LNCaP clone FGC (cell line): ENCODE results near the gene BLMH.
"Not testable (repeated sequence)": the region's sequence is repeated elsewhere in the genome, so short reads cannot be mapped to it uniquely, and the experiment has no call there.

Experiments
- DNase-seq: peaks from one replicate; pipeline ENCODE4 v3.0.0-alpha.2; 2011; ENCODE audit warnings: low read depth
- H3K4me3 ChIP-seq: 2 replicates; pipeline ENCODE4 v1.5.1; 2011; ENCODE audit warnings: mild to moderate bottlenecking, low read depth, low read length, control low read depth
- TF ChIP-seq, protein P1 (sequence below): IDR thresholded peaks from 2 replicates; pipeline ENCODE4 v1.5.1; 2012; ENCODE audit warnings: mild to moderate bottlenecking; ENCODE audit not compliant: control insufficient read depth, insufficient read depth; ENCODE audit errors: extremely low read depth

BLMH gene

GRCh38 chr17:30234296-30234695 is 57.4 kb downstream of the BLMH start:
- TF ChIP-seq, protein P1, sequence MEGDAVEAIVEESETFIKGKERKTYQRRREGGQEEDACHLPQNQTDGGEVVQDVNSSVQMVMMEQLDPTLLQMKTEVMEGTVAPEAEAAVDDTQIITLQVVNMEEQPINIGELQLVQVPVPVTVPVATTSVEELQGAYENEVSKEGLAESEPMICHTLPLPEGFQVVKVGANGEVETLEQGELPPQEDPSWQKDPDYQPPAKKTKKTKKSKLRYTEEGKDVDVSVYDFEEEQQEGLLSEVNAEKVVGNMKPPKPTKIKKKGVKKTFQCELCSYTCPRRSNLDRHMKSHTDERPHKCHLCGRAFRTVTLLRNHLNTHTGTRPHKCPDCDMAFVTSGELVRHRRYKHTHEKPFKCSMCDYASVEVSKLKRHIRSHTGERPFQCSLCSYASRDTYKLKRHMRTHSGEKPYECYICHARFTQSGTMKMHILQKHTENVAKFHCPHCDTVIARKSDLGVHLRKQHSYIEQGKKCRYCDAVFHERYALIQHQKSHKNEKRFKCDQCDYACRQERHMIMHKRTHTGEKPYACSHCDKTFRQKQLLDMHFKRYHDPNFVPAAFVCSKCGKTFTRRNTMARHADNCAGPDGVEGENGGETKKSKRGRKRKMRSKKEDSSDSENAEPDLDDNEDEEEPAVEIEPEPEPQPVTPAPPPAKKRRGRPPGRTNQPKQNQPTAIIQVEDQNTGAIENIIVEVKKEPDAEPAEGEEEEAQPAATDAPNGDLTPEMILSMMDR: no peak
- no peak overlapping the region for H3K4me3 ChIP-seq
- no peak for DNase-seq

DNA sequence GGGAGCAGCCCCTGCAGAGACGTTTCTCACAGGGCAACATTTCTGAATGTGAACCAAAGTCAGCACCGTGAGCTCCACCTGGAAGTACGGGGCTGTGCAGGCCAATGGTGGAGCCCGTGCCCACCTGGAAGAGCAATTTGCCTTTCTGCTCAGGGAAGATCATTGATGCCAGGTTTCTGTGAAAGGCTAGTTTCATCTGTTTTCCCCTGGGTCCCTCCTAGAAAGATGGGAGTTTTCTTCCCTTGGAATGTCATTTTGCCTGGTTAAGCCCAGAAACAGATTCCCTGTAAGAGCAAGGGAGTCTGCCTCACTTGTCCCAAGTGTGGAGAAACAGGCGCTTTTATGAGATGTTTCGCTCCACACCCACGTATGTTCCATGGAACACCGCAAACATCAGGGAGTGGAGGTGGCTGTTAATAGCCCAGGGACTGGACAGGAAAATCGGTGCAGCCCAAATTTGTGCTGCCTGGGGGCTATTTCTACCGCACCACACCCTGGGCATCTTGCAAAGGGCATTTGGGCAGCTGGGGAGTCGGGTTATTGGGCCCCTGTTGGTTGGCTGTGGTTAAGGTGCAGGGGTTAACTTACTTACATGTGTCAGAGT is 58.8 kb downstream of the BLMH start:
- no peak overlapping the region for H3K4me3 ChIP-seq
- DNase-seq: no peak
- TF ChIP-seq, protein P1: no peak

GRCh38 chr17:30232015-30232823 is 59.5 kb downstream of the BLMH start:
- DNase-seq: no peak
- TF ChIP-seq, protein P1: no peak

GRCh38 chr17:30230596-30231125 is 61.1 kb downstream of the BLMH start:
- DNase-seq: no peak
- TF ChIP-seq, protein P1: no peak
- no peak overlapping the region for H3K4me3 ChIP-seq

More at GRCh38 chr17:30232015-30232823, 59.5 kb downstream of the BLMH start:
- H3K4me3 ChIP-seq: no peak overlapping the region

DNA sequence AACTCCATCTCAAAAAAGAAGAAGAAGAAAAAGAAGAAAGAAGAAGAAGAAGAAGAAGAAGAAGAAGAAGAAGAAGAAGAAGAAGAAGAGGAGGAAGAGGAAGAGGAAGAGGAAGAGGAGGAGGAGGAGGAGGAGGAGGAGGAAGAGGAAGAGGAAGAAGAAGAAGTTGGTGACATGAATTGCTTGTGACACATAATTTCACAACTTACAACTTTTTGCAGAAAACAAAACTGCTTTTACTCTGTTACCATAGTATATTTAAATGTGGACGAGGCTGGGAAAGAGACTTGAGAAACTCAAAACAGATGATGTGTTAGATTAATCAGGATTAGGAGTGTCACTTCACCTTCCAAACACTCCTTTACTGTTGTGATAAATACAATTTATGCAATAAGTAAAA is 61.7 kb downstream of the BLMH start:
- not testable (repeated sequence) for DNase-seq, H3K4me3 ChIP-seq

GRCh38 chr17:30229012-30229411 is 62.7 kb downstream of the BLMH start:
- no peak for DNase-seq
- H3K4me3 ChIP-seq: no peak overlapping the region
- TF ChIP-seq, protein P1: no peak

DNA sequence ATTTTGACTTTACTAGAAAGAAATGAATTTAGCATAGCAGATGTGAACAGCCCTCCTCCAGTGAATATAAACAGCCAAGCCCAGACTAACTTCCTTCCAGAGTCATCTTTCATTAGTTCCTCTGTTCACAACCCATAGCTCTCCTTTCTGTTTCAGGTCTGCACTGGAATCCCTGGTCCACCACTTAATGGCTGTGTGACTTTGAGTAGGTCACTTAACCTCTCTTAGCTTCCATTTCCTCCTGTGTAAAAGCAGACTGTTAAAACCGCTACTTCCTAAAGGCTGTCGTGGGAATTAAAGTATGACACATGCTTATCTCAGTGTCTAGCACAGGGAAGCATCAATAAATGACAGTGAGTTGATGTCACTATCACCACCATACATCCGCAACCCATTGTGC is 63.7 kb downstream of the BLMH start:
- no peak overlapping the region for H3K4me3 ChIP-seq
- TF ChIP-seq, protein P1: no peak
- no peak for DNase-seq
